ENCODE results near the gene FGD2.

The FGD2 gene

GRCh38 chr6:37005061-37005810, at the start of gene FGD2:
Gene FGD2 (plus strand): TSS chr6:37005655. CDS start chr6:37005818, 163 bp downstream.
- DNase-seq: no peak

GRCh38 chr6:36955671-36956445, 49.6 kb upstream of the FGD2 start:
- DNase-seq: no peak

- no peak for DNase-seq
Measured at GRCh38 chr6:36956446-36956820, 49.0 kb upstream of the FGD2 start.

GRCh38 chr6:36957773-36958271, 47.6 kb upstream of the FGD2 start:
- no peak for DNase-seq

- DNase-seq: no peak
Measured at GRCh38 chr6:36958775-36959554, 46.5 kb upstream of the FGD2 start.

GRCh38 chr6:36959555-36960250, 45.8 kb upstream of the FGD2 start:
- no peak for DNase-seq

- DNase-seq: no peak
Measured at GRCh38 chr6:36961441-36962435, 43.7 kb upstream of the FGD2 start.

GRCh38 chr6:36962874-36963273, 42.6 kb upstream of the FGD2 start:
- DNase-seq: peak; percentile 74

- DNase-seq: no peak
Measured at GRCh38 chr6:36963451-36964290, 41.8 kb upstream of the FGD2 start.

- no peak for DNase-seq
Measured at GRCh38 chr6:36964349-36964748, 41.1 kb upstream of the FGD2 start.

- no peak for DNase-seq
Measured at GRCh38 chr6:36964908-36965307, 40.5 kb upstream of the FGD2 start.

- no peak for DNase-seq
Measured at GRCh38 chr6:36967301-36967700, 38.2 kb upstream of the FGD2 start.

- no peak for DNase-seq
Measured at GRCh38 chr6:36967757-36968156, 37.7 kb upstream of the FGD2 start.

GRCh38 chr6:36968266-36968977, 37.0 kb upstream of the FGD2 start:
- DNase-seq: no peak

- DNase-seq: no peak
Measured at GRCh38 chr6:36969240-36969691, 36.2 kb upstream of the FGD2 start.

- DNase-seq: no peak
Measured at GRCh38 chr6:36969988-36970891, 35.2 kb upstream of the FGD2 start.

GRCh38 chr6:36970892-36971842, 34.3 kb upstream of the FGD2 start:
- DNase-seq: peak; percentile 43

Measured in eye (tissue), 1 donor.